Stomach (tissue), 9 donors: ENCODE data around the gene DRG2. TPM values are rescaled to one million over a fixed set of nuclear protein-coding genes. Genes with fewer than 3 reads are reported as not detected.

Experiments
- DNase-seq, 2 donors: peaks; one replicate each; pipeline versions ENCODE4 v3.0.0 to v3.0.0-alpha.2; 2013 to 2019
- H3K27ac ChIP-seq, 5 donors: fragments of 200-600 bp in 4 of 5; sonication (generic) in 4 of 5; one replicate each; pipeline ENCODE4 v1.5.1; 2013 to 2019; ENCODE audit warnings: mild to moderate bottlenecking in 1 of 5, moderate library complexity in 1 of 5
- H3K27me3 ChIP-seq, 3 donors: fragments of 200-600 bp; sonication (generic); one replicate each; pipeline ENCODE4 v1.5.1; 2017 to 2019; ENCODE audit warnings: mixed run types in 1 of 3
- H3K36me3 ChIP-seq, 4 donors: fragments of 200-600 bp; sonication (generic); 1 replicate in 3 of 4; 2 replicates in 1 of 4; pipeline ENCODE4 v1.5.1; 2016 to 2019
- H3K4me1 ChIP-seq, 4 donors: fragments of 200-600 bp; sonication (generic); one replicate each; pipeline ENCODE4 v1.5.1; 2016 to 2019
- H3K4me3 ChIP-seq, 4 donors: fragments of 200-600 bp; sonication (generic) in 3 of 4; one replicate each; pipeline ENCODE4 v1.5.1; 2016 to 2019; ENCODE audit warnings: mild to moderate bottlenecking in 1 of 4
- H3K9me3 ChIP-seq, 4 donors: fragments of 200-600 bp; sonication (generic); one replicate each; pipeline ENCODE4 v1.5.1; 2016 to 2019
- CTCF ChIP-seq, 7 experiments: fragments of 450-650 bp in 4 of 7; fragments of 200-600 bp in 3 of 7; sonication (generic) in 3 of 7; IDR thresholded peaks; one replicate each; pipeline ENCODE4 v1.5.1; 2016 to 2019; ENCODE audit warnings: antibody characterized with exemption in 7 of 7, control low read depth in 2 of 7, mild to moderate bottlenecking in 1 of 7
- EP300 ChIP-seq: sonication (generic); formaldehyde crosslinking; IDR thresholded peaks from one replicate; pipeline ENCODE4 v1.6.1; 2017; ENCODE audit warnings: antibody characterized with exemption
- POLR2A ChIP-seq, 4 donors: fragments of 450-650 bp; IDR thresholded peaks; one replicate each; pipeline ENCODE4 v1.6.1; 2016; ENCODE audit warnings: antibody characterized with exemption in 4 of 4, control low read depth in 2 of 4, mild to moderate bottlenecking in 1 of 4, moderate library complexity in 1 of 4
- POLR2AphosphoS5 ChIP-seq, 3 donors: sonication (generic); formaldehyde crosslinking; IDR thresholded peaks; one replicate each; pipeline ENCODE4 v1.6.1; 2016; ENCODE audit warnings: antibody characterized with exemption in 3 of 3
- WGBS, 5 donors: extraction: QIAGEN DNeasy Blood & Tissue Kit in 3 of 5; methylation state at CpG; one replicate each; pipeline versions ENCODE4 v1.1.5 to v1.1.7; 2013 to 2018; 5-methylcytosine and 5-hydroxymethylcytosine counted together
- intact Hi-C: fragments of 100-400 bp; cut with DNase I; formaldehyde crosslinking; loops from one replicate; pipeline ENCODE4 v1.15.1; 2023; ENCODE audit warnings: low total_unique reads
- polyA plus RNA-seq, 3 donors: library from polyadenylated mRNA; stranded (reverse); fragments of 200-250 nt; gene quantifications; one replicate each; pipeline ENCODE4 v1.2.3, GENCODE V29; 2013
- total RNA-seq, 5 donors: library from RNA; depleted of rRNA; stranded (reverse); fragments of >200 nt; gene quantifications; one replicate each; pipeline versions ENCODE4 v1.1.0 to v1.2.3, GENCODE V29; 2014 to 2016
- donor health status: healthy with polysubstance abuse.
- donor health status: Bipolar disorder and iron deficiency.
- donor health status: healthy.

The DRG2 gene
- total and polyA plus RNA-seq, 8 donors: 3.2 to 57.2 (median 37.8) TPM

GRCh38 chr17:18093616-18094408, 6.1 kb downstream of the DRG2 start:
- intact Hi-C loops: no loop called here
- no peak overlapping the region for H3K27ac ChIP-seq
- DNase-seq: peak in 1 of 2 donors; percentile 51
- peaks cover 3 to 16% (median 8%) of the 10 kb centered on the region in 4 donors for H3K4me1 ChIP-seq
- no peaks in the 10 kb centered on the region for H3K9me3 ChIP-seq
- no peak overlapping the region for H3K4me3 ChIP-seq
- no peak for TF ChIP-seq POLR2A (IDR thresholded peaks at IDR 0.05)
- no peak for TF ChIP-seq POLR2AphosphoS5 (IDR thresholded peaks at IDR 0.05)
- no peak for TF ChIP-seq EP300
- TF ChIP-seq CTCF (IDR thresholded peaks at IDR 0.05): peak in 1 of 7 experiments; percentile 9
- H3K27me3 ChIP-seq: no peaks in the 10 kb centered on the region
- peaks cover 26 to 77% (median 72%) of the 10 kb centered on the region in 4 donors for H3K36me3 ChIP-seq
- 76 to 78% (median 78%) methylated on average over 15 of the region's 15 CpGs for WGBS, 5 donors

- intact Hi-C loops: no loop called here
Measured at GRCh38 chr17:18094409-18094807, 6.7 kb downstream of the DRG2 start.

GRCh38 chr17:18099516-18099915, 11.8 kb downstream of the DRG2 start:
- intact Hi-C loops: no loop called here
- whole genome bisulfite sequencing, 5 donors: 92 to 95% (median 93%) methylated on average over 12 to 14 of the region's 14 CpGs

More at GRCh38 chr17:18094409-18094807, 6.7 kb downstream of the DRG2 start:
- Histone ChIP-seq H3K9me3 (no peaks in the 10 kb centered on the region), H3K27me3 (no peaks in the 10 kb centered on the region), H3K36me3 (peaks cover 28 to 83% (median 78%) of the 10 kb centered on the region in 4 donors), H3K4me3 (no peak overlapping the region), H3K27ac (no peak overlapping the region), H3K4me1 (peaks cover 0 to 10% (median 3%) of the 10 kb centered on the region in 4 donors)
- DNase-seq: no peak
- TF ChIP-seq POLR2A (IDR thresholded peaks at IDR 0.05) (no peak), EP300 (no peak), POLR2AphosphoS5 (IDR thresholded peaks at IDR 0.05) (no peak), CTCF (IDR thresholded peaks at IDR 0.05) (no peak)
- 93 to 98% (median 97%) methylated on average over 10 of the region's 10 CpGs for WGBS, 5 donors

GRCh38 chr17:18100616-18101015, 12.9 kb downstream of the DRG2 start:
- no peak overlapping the region for H3K4me3 ChIP-seq
- peaks cover 33 to 97% (median 92%) of the 10 kb centered on the region in 4 donors for H3K36me3 ChIP-seq
- TF ChIP-seq CTCF (IDR thresholded peaks at IDR 0.05): no peak
- no peak for TF ChIP-seq POLR2AphosphoS5 (IDR thresholded peaks at IDR 0.05)
- no peak for TF ChIP-seq POLR2A (IDR thresholded peaks at IDR 0.05)
- TF ChIP-seq EP300: no peak
- no peak overlapping the region for H3K27ac ChIP-seq
- 85 to 89% (median 87%) methylated on average over 9 to 10 of the region's 10 CpGs for WGBS, 5 donors
- no peaks in the 10 kb centered on the region for H3K9me3 ChIP-seq
- H3K27me3 ChIP-seq: no peaks in the 10 kb centered on the region
- no peaks in the 10 kb centered on the region for H3K4me1 ChIP-seq
- DNase-seq: no peak
- intact Hi-C loops: no loop called here

More at GRCh38 chr17:18099516-18099915, 11.8 kb downstream of the DRG2 start:
- no peak overlapping the region for H3K27ac ChIP-seq
- H3K36me3 ChIP-seq: peaks cover 37 to 96% (median 92%) of the 10 kb centered on the region in 4 donors
- no peaks in the 10 kb centered on the region for H3K9me3 ChIP-seq
- no peak for DNase-seq
- no peaks in the 10 kb centered on the region for H3K4me1 ChIP-seq
- no peak overlapping the region for H3K4me3 ChIP-seq
- H3K27me3 ChIP-seq: no peaks in the 10 kb centered on the region
- TF ChIP-seq EP300 (no peak), POLR2AphosphoS5 (IDR thresholded peaks at IDR 0.05) (no peak), POLR2A (IDR thresholded peaks at IDR 0.05) (no peak), CTCF (IDR thresholded peaks at IDR 0.05) (no peak)
